Dedifferentiated amniotic fluid mesenchymal stem cell (primary cell): ENCODE data around the gene SRGAP1.

Experiments
- DNase-seq: peaks from one replicate; pipeline ENCODE4 v3.0.0-alpha.2; 2016; ENCODE audit errors: extremely low spot score

The SRGAP1 gene

DNA sequence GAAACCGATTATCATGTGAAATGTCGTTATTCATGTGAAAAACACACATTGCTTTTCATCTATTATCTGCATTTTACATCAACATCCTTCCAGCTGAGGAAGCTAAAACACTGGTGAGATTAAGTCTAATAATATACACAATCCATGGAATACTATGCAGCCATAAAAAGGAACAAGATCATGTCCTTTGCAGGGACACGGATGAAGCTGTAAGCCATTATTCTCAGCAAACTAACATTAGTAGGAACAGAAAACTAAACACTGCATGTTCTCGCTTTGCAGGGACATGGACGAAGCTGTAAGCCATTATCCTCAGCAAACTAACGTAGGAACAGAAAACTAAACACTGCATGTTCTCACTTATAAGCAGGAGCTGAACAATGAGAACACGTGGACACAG is 359.3 kb downstream of the SRGAP1 start:
- DNase-seq = no peak

DNA sequence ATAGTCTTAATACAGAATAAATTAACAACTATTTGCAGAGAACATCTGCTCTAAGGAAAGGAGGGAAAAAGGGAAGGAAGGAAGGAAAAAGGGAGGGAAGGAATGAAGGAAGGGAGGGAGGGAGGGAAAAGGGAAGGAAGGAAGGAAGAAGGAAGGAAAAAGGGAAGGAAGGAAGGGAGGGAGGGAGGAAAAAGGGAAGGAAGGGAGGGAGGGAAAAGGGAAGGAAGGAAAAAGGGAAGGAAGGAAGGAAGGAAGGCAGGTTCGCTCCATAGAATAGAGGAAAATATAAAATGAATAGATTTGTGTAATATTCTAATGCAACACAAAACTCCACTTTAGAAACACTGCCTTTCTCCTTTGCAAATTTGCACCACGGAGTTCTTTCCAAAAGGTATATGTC is 361.0 kb downstream of the SRGAP1 start:
- no peak for DNase-seq

DNA sequence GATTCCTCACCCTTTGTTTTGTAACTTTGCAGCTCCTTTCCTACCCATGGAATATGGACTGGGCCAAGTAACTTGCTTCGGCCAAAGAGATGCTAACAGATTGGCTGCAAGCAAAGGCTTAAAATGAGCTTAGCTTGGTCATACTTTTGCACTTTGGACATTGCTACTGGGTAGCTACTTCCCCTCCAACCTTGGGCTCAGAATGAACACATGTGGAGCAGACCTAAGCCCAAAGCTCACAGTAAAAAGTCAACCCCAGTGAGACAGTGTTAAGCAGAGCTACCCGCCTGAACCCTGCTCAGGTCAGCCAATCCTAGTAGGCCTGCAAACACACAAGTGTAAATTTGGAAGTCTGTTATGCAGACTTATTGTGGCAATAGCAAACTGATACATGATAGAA is 363.0 kb downstream of the SRGAP1 start:
- DNase-seq = no peak
